ENCODE measurements around the gene AHCYL2.
"Not testable (repeated sequence)": the region's sequence is repeated elsewhere in the genome, so short reads cannot be mapped to it uniquely, and the experiment has no call there.

The AHCYL2 gene

DNA sequence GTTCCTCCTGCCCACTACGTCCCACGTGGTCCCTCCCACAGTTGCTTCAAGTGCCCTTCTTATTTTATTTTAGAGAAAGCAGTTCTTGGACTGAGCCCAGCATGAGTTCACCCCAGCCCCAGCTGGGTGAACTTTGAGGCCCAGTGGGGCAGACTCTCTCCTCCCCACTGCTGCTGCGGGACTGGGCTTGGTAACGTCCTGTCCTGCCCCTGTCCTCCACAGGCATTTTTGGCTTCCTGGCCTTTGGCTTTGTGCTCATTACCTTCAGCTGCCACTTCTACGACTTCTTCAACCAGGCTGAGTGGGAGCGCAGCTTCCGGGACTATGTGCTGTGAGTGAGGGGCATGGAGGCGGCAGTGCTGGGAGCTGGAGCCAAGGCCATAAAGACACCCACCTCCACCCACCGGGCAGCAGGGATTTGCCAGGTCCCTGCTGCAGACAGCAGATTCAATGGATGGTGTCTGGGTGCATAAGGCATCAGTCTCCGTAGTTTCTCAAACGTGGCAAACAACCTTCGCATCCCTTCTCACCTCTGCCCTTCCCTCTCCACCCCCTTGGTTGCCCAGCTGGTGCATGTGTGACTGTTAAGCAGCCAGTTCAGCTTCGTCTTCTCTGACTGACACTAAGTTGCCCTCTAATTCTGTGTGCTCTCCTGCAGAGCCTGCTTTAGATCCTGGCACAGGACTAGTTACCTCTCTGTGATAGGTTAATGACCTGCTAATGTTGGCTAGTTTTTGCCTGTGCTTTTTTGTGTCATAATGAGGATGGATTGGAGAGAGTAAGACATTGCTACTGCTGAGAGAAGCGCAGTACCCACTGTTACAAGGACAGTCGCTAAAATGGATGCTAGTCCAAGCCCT lies 15.5 kb upstream of the AHCYL2 start:
- DNase-seq: no peak

DNA sequence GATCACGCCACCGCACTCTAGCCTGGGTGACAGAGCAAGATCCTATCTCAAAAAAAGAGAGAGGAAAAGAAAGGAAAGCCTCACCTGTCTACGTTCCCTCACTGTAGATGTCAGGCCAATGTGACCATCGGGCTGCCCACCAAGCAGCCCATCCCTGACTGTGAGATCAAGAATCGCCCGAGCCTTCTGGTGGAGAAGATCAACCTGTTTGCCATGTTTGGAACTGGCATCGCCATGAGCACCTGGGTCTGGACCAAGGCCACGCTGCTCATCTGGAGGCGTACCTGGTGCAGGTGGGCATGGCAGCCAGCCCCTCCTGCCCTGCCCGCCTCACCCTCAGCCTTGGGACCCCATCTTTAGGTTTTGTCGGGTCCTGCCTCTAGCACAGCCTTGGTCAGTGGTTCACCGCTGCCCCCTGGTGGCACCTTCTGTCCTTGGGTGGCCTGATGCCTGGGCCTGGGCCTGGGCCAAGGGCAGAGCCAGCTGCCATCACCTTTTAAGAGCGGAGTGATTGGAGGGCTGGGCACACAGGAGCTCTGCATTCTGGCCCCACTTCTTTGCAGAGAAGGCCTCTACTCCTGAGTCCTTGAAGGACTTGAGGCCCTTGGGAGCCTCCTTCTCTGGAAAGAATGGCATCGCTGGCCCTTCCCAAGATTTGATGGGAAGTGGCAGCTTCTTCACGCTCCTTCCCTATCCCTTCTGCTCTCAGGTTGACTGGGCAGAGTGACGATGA lies 14.4 kb upstream of the AHCYL2 start:
- peak; percentile 31 for DNase-seq

GRCh38 chr7:129210989-129211312 lies 13.9 kb upstream of the AHCYL2 start:
- DNase-seq: no peak

- DNase-seq: no peak
These were observed 12.7 kb upstream of the AHCYL2 start for GRCh38 chr7:129212126-129212525.

DNA sequence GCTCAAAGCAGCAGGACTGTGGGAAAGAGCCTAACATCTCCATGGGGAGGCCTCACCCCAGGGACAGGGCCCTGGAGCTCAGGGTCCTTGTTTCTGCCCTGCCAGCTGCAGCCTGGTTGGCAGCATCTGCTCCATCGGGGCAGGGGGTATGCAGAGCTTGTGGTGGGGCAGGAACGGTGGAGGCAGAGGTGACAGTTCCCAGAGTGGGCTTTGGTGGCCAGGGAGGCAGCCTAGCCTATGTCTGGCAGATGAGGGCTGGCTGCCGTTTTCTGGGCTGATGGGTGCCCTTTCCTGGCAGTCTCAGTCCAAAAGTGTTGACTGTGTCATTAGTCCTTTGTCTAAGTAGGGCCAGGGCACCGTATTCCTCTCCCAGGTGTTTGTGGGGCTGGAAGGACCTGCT lies 12.2 kb upstream of the AHCYL2 start:
- DNase-seq: no peak

- no peak for DNase-seq
These were observed 11.0 kb upstream of the AHCYL2 start for GRCh38 chr7:129213828-129214227.

- not testable (repeated sequence) for DNase-seq
These were observed 9.1 kb upstream of the AHCYL2 start for GRCh38 chr7:129215691-129216090.

- DNase-seq: not testable (repeated sequence)
These were observed 8.6 kb upstream of the AHCYL2 start for GRCh38 chr7:129216101-129216715.

DNA sequence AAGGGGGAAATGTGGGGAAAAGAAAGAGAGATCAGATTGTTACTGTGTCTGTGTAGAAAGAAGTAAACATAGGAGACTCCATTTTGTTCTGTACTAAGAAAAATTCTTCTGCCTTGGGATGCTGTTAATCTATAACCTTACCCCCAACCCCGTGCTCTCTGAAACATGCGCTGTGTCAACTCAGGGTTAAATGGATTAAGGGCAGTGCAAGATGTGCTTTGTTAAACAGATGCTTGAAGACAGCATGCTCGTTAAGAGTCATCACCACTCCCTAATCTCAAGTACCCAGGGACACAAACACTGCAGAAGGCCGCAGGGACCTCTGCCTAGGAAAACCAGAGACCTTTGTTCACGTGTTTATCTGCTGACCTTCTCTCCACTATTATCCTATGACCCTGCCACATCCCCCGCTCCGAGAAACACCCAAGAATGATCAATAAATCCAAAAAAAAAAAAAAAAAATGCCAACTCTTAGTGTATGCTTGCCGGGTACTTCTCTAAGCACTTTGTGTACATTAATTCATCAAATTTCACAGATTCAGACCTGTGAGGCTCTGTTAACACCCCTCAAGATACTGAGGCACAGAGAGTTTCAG lies 7.9 kb upstream of the AHCYL2 start:
- not testable (repeated sequence) for DNase-seq

DNA sequence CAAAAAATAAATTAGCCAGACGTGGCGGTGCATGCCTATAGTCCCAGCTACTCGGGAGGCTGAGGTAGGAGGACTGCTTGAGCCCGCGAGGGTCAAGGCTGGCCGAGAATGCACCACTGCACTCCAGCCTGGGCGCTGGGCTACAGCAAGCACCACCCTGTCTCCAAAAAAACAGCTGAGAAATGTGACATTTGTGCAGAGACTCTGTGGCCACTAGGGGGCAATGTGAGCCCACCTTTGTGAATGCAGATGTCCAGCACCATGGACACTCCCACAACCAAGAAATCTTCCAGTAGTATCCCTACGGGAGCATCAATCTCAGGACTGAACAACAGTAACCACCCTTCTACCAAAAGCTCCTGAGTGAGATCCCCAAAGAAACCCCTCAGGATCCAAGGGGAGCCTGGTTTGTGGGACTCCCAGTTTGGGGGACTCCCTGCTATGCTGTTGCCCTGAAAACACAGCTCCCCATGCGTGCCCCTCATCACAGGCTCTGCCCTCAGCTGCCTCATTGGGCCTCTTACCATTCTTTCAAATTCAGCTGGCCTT lies 6.2 kb upstream of the AHCYL2 start:
- DNase-seq: peak; percentile 68

- DNase-seq: not testable (repeated sequence)
These were observed 5.7 kb upstream of the AHCYL2 start for GRCh38 chr7:129219166-129219565.

DNA sequence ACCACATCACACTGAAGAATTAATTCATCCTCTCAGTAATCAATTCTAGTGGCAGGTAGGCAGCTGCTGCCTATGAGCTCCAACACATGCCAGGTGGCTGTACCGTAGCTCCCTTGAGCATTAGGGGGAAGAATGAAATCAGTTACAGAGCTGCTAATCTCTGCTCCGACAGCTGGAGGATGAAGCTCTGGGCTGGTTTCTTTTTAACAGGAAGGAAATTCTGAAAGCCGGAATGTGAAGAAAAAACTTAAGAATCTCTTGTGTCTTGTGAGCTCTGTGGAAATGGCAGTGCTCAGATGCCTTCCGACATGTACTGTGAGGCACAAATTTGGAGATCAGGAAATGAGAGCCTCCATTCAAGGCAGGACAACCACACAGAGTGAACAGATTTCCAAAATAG lies 2.8 kb upstream of the AHCYL2 start:
- DNase-seq: peak; percentile 11

- peak; percentile 32 for DNase-seq
These were observed 538 bp downstream of the AHCYL2 start for GRCh38 chr7:129225206-129225930.

DNA sequence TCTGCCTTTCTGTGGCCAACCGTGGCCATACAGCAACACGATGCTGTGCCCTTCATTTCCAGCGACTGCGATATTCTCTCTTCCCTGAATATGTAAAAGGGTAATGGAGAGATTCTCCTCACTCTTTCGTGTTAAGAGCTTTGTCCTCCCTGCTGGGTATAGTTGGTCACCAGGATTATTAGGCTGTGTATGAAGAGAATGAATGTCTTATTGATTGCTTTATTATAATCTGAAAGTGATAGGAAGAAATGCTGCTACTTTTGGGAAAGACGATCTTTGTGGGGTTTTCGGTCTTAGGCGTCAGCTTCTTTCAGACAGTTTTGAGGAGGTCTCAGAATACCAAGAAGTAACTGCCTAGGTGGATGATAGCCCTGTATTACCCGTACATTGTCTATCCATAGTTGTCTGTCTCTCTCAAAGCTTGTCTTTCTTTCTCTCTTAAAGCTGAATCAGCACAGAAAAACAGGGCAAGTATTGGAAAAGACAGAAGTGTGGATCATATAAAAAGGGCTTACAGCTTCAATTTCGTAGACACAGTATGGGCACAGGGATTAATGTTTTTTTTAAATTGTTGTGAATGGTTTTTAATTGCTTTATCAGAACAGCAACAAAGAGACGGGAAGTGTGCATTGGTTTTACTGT lies 1.2 kb downstream of the AHCYL2 start:
- DNase-seq: no peak

DNA sequence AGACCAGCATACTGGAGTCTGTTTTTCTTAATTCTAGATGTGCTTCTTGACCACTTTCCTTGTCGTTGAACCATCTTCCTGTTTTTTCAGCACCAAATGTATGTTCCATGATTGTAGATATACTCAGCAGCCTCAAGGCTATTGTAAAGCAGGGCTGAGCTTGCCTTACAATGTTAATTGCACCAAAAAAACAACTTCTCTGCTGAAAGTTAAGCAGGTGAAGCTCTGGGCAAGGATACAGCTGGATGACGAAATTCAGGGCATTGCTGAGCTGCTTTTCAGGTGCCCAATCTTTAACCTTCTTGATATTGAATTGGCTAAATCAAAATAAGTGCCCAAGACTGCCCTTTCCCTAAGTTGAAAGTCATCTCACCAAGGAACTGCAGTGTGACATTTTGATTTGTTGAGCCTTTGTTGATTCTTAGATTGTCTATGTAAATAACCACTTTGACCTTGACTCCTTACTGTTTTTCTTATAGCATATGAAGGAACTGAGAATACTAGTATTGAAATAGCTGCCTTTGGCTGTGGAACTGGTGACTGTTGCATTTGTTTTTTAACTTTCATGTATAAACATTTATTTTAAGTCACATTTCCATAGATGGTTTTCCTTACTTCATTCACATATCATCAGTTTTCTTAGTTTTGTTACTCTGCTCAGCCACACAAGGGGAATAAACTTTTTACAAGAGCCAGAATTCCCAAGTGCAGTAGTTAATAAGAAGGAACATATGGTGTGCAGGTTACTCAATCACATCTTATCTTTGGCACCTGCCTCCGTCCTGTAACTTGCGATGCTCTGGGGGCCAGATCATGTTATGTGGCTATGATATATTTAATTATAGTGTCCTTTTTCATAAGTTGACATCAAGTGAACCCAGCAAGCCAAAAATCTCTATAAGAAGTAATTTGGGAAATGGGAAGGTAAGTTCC lies 3.1 kb downstream of the AHCYL2 start:
- no peak for DNase-seq

GRCh38 chr7:129228633-129229032 lies 3.8 kb downstream of the AHCYL2 start:
- no peak for DNase-seq

GRCh38 chr7:129231666-129232065 lies 6.8 kb downstream of the AHCYL2 start:
- DNase-seq: no peak

DNA sequence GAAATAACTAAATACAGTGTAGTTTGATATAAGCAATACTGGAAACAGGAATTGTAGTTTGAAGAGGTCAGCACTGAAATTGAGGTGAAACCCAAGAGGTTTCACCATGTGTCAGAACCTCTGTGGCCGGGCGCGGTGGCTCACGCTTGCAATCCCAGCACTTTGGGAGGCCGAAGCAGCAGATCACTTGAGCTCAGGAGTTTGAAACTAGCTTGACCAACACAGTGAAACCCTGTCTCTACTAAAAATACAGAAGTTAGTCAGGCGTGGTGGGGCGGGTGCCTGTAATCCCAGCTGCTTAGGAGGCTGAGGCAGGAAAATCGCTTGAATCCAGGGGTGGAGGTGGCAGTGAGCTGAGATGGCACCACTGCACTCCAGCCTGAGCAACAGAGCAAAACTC lies 13.7 kb downstream of the AHCYL2 start:
- no peak for DNase-seq

DNA sequence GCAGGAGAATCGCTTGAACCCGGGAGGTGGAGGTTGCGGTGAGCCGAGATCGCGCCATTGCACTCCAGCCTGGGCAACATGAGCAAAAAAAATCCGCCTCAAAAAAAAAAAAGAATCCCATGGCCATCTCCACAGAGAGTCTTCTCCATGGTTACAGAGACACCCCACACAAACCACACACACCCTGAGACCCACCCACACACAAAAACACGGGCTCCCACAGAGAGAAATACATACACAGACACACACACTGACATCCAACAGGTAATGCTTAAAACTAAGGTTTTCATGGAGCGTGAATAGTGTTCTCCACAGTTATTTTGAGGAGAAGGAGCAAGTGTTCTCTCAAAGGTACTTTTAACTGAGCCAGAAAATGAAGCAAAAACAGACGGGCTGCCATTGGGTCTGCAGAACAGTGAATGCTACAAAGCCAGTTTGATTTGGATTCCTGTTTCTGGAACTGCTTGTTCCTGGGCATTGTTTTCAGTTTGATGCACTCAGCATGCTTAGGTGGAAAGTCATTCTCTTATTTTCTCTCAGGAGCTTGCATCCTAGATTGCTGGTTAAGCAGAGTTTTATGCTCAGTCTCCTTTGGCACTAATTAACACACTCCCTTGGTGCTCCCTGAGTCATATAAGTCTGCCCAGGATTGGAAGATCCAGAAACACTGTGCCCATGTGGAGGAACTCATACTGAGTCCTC lies 15.4 kb downstream of the AHCYL2 start:
- DNase-seq: no peak

GRCh38 chr7:129244220-129244619 lies 19.4 kb downstream of the AHCYL2 start:
- DNase-seq: no peak

Data from HCEC 1CT (cell line).